ENCODE results near the gene UCP2.

Gene UCP2

GRCh38 chr11:74010306-74011300 is 28.0 kb upstream of the UCP2 start:
- no peak for DNase-seq (ENCODE audit: low read depth in 3 of 3)

- no peak for DNase-seq (ENCODE audit: low read depth in 3 of 3)
These were observed 27.1 kb upstream of the UCP2 start for GRCh38 chr11:74009675-74010305.

GRCh38 chr11:74009230-74009547 is 26.5 kb upstream of the UCP2 start:
- DNase-seq (ENCODE audit: low read depth in 3 of 3) = no peak

DNA sequence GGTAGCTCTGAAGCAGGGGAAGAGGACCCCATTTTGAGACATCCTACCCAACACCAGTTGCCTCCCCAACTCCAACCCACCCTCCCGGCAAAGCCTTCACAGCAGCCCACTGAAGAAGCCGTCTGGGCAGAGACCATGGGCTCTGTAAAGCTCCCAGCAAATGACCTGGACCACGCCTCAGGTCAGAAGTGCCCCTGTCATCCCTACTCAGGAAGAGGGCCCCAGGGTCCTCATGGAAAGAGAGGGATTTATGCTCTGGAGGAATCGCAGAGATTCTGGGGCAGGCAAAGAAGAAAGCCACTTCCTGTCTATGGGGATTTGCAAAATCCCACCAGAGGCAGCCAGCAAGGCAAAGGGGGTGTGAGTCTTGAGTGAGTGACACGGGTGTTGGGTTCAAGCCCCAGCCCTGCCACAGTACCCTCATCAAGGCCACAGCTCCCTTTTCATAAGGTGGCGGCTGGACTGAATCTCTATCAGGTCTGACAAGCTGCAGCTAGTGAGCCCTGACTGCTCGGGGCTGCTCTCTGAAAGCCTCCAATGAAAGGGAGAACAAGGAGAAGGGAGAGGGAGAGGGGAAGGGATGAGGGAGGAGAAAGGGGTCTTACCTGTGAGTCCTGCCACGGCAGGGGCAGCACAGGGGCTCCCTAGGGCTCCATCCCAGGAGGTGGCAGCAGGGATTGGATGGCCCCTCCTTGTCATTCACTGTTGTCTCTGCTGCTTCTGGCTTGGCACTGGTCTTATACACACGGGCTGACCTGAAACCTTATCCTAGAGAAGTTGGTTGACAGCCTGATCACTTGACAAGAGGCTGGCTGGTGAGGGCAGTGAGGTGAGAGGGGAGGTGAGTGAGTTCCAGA is 26.0 kb upstream of the UCP2 start, which contains the start of gene UCP3:
UCP3 (minus strand) TSS at position 713 of the 857 bp plus-strand sequence. CDS start 2,043 bp downstream, outside the sequence.
- DNase-seq (ENCODE audit: low read depth in 3 of 3) = no peak

- DNase-seq (ENCODE audit: low read depth in 3 of 3) = no peak
These were observed 25.2 kb upstream of the UCP2 start for GRCh38 chr11:74007691-74008372.

DNA sequence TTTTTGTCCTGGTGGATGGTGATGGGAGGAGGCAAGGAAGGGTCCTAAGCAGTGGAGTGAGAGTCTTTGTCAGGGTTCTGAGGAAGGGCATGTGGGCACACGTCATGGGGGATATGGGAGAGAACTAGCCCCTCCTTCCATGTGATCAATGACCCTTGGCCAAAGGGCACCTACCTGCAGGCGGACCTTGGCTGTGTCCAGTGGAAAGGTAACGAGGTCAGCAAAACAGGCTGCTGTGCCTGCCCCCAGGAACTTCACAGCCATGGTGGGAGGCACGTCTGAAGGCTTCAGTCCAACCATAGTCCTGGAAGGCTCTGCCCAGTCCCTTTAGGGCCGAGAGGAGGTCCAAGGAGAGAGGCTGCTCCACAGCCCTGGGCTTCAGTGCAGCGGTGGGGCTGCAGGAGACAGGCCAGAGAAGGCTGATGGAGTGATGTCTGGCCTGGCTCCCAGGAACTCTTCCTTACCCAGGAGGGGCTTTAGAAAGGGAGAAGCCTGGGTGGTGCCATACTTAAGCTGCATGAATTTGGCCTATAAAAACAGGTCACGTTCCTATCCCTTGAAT is 24.2 kb upstream of the UCP2 start:
- no peak for DNase-seq (ENCODE audit: low read depth in 3 of 3)

DNA sequence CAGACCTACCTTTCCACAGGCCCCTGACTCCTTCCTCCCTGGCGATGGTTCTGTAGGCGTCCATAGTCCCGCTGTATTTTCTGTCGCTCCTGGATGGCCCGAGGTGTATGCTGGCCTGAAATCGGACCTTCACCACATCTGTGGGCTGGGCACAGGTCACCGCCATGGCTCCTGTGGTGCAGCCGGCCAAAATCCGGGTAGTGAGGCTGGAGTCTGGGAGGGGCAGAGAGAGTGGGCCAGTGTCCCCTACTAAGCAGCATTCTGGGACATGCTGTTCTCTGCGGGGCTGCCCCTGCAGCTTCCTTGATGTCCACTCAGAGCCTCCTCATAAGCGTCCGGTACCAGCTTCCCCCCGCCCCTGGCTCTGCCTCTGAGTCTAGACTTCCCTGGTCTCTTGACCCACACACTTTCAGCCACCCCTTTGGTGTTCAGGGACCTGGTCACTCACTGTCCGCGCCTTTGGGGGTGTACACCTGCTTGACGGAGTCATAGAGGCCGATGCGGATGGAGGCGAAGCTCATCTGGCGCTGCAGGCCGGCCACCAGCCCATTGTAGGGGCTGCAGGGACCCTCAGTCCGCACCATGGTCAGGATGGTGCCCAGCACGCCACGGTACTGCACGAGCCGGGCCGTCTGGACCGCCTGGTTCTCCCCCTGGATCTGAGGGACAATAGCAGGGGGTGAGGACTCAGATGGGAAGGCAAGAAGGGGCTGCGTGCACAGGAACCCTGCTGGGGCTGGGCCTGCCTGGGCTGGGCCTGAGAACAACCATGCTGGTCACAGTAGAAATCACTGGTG is 23.3 kb upstream of the UCP2 start:
- DNase-seq (ENCODE audit: low read depth in 3 of 3) = no peak

- DNase-seq (ENCODE audit: low read depth in 3 of 3) = peak; percentile 51 to 77 (median 57)
These were observed 22.3 kb upstream of the UCP2 start for GRCh38 chr11:74004759-74005615.

- DNase-seq (ENCODE audit: low read depth in 3 of 3) = no peak
These were observed 21.5 kb upstream of the UCP2 start for GRCh38 chr11:74004046-74004695.

DNA sequence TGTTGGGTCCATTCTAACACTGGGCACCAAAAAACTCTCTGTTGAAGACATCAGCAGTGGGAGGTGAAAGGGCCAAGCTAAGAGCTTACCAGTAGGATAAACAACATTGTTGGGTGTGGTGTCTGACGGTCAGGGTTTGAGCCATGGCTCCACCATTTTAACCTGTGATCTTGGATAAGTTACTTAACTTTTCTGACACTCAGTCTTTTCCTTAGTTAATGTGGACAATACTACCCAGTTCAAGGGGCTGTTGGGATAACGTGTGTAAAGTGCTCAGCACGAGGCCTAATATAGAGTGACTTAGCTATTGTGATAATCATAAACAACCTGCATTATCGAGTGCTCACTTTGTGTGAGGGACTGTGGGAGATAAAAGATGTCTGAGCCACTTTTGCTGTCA is 20.2 kb upstream of the UCP2 start:
- no peak for DNase-seq (ENCODE audit: low read depth in 3 of 3)

DNA sequence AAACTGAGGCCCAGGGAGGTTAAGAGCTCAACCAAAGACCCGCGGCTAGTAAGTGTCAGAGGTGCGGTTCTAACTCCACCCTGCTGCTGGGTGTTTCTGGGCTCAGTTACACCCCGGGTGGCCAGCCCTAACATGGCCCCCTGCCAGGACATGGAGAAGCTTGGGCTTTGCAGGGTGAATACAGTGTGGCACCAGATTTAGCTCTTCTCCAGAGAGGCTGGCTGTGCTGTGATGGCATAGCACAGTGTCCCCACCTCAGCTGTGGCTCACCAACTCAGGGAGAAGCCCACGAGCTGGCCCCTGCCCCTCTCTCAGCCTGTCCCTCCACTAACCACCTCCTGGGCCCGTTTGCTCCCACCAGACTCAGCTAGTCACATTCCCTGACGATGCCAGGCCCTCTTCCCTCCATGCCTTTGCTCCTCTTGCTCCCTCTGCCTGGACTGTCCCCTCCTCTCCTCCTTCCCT is 19.2 kb upstream of the UCP2 start:
- DNase-seq (ENCODE audit: low read depth in 3 of 3) = no peak

DNA sequence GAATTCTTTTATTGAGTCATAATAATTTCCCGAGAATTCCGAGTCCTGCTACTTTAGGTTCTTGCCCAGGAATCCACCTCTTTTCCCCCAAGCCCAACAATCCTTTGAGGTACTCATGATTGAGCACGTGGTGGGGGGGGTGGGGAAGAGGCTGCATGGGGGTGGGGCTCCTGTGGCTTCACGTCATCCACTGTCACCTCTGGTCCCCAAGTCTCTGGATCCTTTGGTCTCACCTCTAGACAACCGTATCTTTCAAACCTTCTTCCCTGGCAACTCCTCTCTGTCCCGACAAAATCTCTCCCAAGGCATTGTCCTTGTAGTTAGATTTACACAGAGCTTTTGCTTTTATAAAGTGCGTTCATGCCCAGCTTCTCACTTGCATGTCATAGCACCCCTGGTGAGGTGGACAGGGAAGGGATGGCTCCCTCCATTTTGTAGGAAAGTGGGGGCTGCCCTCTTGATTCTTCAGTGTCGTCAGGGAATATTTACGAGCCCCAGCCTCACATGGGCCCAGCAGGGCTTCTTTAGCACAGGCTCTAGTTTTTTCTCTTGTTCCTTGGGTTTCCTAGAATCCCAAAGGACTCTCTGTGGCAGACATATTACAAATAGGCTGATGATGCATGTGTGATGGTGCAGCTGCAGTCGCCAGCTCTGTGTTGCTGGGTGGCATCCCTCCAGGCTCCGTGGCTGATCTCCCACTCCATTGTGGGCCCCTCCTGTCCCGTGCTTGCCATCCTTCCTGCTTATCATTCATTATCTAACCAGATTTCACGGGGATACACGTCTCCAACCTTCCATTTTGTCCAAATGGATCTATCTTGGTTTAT is 17.9 kb upstream of the UCP2 start:
- no peak for DNase-seq (ENCODE audit: low read depth in 3 of 3)

DNA sequence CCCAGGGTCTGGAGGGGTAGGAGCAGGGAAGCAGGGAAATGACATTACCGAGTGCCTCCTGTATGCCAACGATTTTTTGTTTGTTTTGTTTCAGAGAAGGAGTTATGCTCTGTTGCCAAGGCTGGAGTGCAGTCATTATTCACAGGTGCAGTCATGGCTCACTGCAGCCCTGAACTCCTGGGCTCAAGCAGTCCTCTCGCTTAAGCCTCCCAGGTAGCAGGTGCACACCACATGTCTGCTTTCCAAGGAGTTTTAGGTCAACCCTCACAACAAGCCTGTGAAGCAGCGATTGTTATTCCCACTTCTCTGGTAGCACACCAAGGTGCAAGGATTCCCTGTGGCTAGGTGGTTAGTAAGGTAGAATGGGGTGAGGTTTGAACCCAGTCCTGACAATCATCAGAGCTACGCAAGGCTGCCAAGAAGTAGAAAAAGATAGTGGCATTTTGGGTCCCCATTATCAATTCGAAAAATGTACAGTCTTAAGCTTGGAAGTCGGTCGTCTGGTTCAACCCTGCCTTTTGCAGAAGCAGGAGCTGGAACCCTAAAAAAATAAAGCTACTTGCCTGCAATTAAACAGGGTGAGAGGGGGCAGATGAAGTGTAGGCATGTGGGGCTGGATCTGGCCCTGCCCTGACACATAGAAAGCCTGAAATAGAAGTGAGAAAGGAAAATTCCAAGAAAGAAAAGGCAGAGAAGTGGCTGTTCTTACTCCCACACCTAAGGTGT is 17.1 kb upstream of the UCP2 start:
- DNase-seq (ENCODE audit: low read depth in 3 of 3) = no peak

- DNase-seq (ENCODE audit: low read depth in 3 of 3) = no peak
These were observed 16.4 kb upstream of the UCP2 start for GRCh38 chr11:73998846-73999575.

DNA sequence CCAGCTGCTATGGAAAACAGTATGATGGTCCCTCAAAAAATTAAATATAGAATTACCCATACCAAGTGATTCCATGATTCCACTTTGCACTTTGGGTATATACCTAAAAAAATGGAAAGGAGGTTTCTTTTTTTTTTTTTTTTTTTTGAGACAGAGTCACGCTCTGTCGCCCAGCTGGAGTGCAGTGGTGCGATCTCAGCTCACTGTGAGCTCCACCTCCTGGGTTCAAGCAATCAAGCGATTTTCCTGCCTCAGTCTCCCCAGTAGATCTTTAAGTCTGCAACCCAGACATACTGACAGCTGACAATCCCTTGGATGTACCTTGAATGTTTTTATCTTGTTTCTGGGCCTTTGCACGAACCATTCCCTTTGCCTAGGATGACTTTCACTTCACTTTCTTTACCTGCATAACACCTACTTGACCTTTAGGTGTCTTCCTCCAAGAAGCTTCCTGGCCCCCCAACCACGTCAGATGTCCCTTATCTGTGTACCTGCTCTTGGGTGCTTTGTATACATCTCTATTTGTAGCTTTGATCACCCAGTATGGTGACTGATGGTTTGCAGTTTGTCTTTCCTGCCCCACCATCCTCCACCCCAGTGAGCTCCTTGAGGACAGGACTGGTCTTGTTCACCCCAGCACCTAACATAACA is 14.6 kb upstream of the UCP2 start:
- no peak for DNase-seq (ENCODE audit: low read depth in 3 of 3)

DNA sequence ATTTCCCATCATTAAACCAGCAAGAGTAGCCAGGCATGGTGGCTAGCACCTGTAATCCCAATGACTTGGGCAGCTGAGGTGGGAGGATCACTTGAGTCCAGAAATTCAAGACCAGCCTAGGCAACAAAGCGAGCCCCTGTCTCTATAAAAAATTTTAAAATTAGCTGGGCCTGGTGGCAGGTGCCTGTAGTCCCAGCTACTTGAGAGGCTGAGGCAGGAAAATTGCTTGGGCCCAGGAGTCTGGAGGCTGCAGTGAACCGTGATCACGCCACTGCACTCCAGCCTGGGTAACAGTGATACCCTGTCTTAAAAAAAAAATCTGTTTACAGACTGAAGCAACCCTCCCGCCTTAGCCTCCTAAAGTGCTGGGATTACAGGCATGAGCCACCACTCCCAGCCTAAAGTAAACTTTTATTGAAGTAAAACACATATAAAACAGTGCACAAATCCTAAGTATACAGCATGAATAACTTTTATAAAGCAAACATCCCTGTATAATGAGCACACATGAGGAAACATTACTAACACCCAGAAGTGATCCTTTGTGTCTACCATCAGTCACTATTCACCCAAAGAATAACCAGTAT is 13.6 kb upstream of the UCP2 start:
- DNase-seq (ENCODE audit: low read depth in 3 of 3) = no peak
